ENCODE data around the gene PLAC9.
"Not testable (repeated sequence)": the region's sequence is repeated elsewhere in the genome, so short reads cannot be mapped to it uniquely, and the experiment has no call there.

PLAC9 gene

DNA sequence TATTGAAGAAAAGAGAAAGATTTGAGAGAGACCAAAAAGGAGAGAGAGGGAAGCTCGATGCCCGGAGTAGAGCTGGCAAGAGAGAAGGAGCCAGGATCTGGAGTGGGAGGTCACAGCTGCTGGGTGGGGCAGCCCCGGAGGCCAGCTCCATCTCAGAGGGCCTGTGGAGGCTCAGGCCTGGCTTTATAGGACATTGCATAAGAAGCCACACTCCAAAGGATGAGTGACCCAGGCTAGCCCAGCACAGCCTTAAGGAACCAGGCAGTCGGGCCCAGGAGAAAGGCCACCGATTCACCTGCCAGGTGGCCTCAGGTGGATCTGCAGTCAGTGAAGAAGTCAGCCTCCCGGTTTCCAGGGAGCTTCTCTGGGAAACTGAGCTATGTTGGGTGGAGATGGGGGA lies 676 bp downstream of the PLAC9 start:
- no peak for TF ChIP-seq CTCF (conservative IDR thresholded peaks at IDR 0.05)
- H3K27ac ChIP-seq: no peak overlapping the region

GRCh38 chr10:80133687-80134086 lies 1.2 kb downstream of the PLAC9 start:
- H3K27ac ChIP-seq: not testable (repeated sequence)

DNA sequence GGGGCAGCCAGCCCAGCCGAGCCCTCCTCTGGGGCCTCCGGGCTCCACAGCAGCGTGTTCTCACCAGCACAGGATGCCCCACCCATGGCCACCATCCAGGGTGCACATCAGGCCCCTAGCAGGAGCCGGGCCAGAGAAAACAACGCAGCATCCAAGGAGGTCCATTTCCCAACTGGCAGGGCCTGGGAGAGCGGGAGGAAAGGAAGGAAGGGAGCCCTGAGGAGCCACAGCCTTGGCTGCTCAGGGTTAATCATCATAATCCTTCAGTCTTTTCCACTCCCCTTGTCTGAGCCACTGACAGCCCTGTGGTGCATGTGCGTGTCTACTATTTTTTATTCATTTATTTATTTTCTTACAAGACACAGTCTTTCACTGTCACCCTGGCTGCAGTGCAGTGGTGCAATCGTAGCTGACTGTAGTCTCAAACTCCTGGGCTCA lies 3.6 kb downstream of the PLAC9 start:
- no peak for TF ChIP-seq CTCF (conservative IDR thresholded peaks at IDR 0.05)
- H3K27ac ChIP-seq: no peak overlapping the region

DNA sequence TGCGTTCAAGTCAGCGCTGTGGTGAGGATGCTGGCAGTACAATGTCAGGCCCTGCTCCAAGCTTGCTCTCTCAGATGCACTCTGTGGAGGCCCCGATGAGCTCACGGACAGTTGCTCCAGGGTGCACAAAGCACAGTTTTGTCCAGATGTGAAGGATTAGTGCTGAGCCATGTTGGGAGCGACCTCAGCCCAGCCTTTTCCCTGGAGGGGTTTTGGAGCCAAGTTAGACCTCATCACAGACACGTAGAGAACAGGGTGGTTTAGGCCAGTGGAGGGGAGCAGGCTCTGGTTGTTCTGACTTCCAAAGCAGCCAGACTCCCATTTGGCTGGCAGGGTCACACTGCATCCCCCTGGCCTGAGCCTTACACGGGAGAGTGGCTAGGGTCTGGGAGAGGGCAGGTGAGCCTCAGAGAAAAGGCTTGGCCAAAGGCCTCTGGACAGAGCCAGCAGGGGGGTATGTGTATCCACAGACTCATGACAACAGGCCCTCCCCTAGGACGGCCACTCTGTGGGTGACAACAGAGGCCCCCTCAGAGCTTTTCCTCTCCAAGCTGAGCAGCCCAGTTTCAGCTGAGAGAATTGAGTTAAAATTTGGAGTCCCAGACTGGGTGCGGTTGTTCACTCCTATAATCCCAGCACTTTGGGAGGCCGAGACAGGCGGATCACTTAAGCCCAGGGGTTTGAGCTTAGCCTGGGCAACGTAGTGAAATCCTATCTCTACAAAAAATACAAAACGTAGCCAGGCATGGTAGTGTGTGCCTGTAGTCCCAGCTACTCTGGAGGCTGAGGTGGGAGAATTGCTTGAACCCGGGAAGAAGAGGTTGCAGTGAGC lies 4.7 kb downstream of the PLAC9 start:
- no peak overlapping the region for H3K27ac ChIP-seq
- no peak for TF ChIP-seq CTCF (conservative IDR thresholded peaks at IDR 0.05)

- no peak overlapping the region for H3K27ac ChIP-seq
- TF ChIP-seq CTCF (conservative IDR thresholded peaks at IDR 0.05): no peak
Measured at GRCh38 chr10:80137920-80138319, 5.4 kb downstream of the PLAC9 start.

DNA sequence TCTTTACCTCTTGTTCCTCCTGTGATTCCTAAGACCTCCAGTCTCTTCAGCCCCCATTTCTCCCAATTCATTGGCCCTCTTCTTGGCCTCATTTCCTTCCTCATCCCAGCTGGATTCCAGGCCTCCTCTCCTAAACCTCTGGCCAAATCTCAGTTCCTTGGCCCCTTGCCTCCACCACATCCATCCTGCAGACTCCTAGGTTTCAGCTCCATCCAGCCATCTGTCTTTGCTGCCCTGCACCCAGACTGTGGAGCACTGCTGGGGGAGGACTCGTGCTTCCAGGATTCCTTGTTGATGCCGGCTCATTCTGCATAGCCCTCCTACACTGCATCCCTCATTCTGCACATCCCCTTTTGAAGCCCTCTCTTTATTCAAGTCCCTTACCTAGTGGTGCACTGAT lies 6.7 kb downstream of the PLAC9 start:
- no peak overlapping the region for H3K27ac ChIP-seq
- no peak for TF ChIP-seq CTCF (conservative IDR thresholded peaks at IDR 0.05)

- no peak for TF ChIP-seq CTCF (conservative IDR thresholded peaks at IDR 0.05)
- H3K27ac ChIP-seq: no peak overlapping the region
Measured at GRCh38 chr10:80140251-80140650, 7.7 kb downstream of the PLAC9 start.

- no peak for TF ChIP-seq CTCF (conservative IDR thresholded peaks at IDR 0.05)
- no peak overlapping the region for H3K27ac ChIP-seq
Measured at GRCh38 chr10:80141696-80142460, 9.3 kb downstream of the PLAC9 start.
